Measurements from ENCODE around the gene ABCA10.
"Not testable (repeated sequence)": the region's sequence is repeated elsewhere in the genome, so short reads cannot be mapped to it uniquely, and the experiment has no call there.

Gene ABCA10

GRCh38 chr17:69188064-69188463, 40.6 kb downstream of the ABCA10 start:
- Histone ChIP-seq H3K9ac (ENCODE audit: low read depth, low read length) (no peak overlapping the region), H3K36me3 (ENCODE audit: insufficient read depth, low read depth, low read length) (no peaks in the 10 kb centered on the region), H3K4me3 (ENCODE audit: low read length) (no peak overlapping the region), H3K27me3 (ENCODE audit: insufficient read depth, low read length) (no peaks in the 10 kb centered on the region), H3K27ac (ENCODE audit: low read length) (no peak overlapping the region), H3K4me1 (ENCODE audit: insufficient read depth, low read length) (no peaks in the 10 kb centered on the region), H3K9me3 (ENCODE audit: insufficient read depth, low read depth, low read length) (no peaks in the 10 kb centered on the region)

DNA sequence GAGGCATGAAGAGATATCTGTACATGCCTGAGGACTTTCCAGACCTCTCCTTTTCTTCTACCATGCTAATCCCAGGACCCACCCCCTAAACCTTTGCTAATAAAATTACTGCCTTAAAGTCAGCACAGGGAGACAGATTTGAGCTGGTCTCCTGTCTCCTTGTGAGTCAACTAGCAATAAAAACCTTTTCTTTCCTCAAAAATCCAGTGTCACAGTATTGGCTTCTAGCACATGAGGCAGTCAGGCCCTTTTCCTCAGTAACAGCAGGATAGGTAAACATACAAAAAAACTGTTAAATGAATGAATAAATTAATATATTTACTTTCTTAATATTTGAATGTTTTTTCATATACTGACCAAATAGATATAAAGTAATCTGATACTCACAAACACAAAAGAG, 41.3 kb downstream of the ABCA10 start:
- Histone ChIP-seq H3K4me3 (ENCODE audit: low read length) (no peak overlapping the region), H3K27ac (ENCODE audit: low read length) (no peak overlapping the region), H3K4me1 (ENCODE audit: insufficient read depth, low read length) (no peaks in the 10 kb centered on the region), H3K9ac (ENCODE audit: low read depth, low read length) (no peak overlapping the region), H3K9me3 (ENCODE audit: insufficient read depth, low read depth, low read length) (no peaks in the 10 kb centered on the region), H3K36me3 (ENCODE audit: insufficient read depth, low read depth, low read length) (no peaks in the 10 kb centered on the region), H3K27me3 (ENCODE audit: insufficient read depth, low read length) (no peaks in the 10 kb centered on the region)

- Histone ChIP-seq H3K27ac (ENCODE audit: low read length) (no peak overlapping the region), H3K36me3 (ENCODE audit: insufficient read depth, low read depth, low read length) (no peaks in the 10 kb centered on the region), H3K4me1 (ENCODE audit: insufficient read depth, low read length) (no peaks in the 10 kb centered on the region), H3K9me3 (ENCODE audit: insufficient read depth, low read depth, low read length) (no peaks in the 10 kb centered on the region), H3K4me3 (ENCODE audit: low read length) (no peak overlapping the region), H3K9ac (ENCODE audit: low read depth, low read length) (no peak overlapping the region), H3K27me3 (ENCODE audit: insufficient read depth, low read length) (no peaks in the 10 kb centered on the region)
Observed at GRCh38 chr17:69179227-69179952, 49.2 kb downstream of the ABCA10 start.

DNA sequence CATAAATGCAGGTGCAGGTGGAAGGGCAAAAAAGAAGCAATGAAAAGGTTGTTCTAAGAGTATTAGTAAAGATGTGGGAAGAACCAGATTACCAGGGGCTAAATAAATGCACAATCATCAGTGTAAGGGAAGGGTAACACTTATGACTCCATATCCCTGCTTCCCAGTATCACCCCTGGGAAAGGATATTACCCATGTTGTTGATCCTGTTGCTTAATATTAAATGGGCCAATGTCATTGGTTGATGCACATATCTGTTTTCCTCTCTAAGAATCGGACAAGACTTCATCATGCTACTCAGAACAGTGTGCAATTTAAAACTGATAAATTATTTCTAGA, 52.2 kb downstream of the ABCA10 start:
- H3K4me1 ChIP-seq (ENCODE audit: insufficient read depth, low read length) = no peaks in the 10 kb centered on the region
- H3K9ac ChIP-seq (ENCODE audit: low read depth, low read length) = no peak overlapping the region
- H3K27ac ChIP-seq (ENCODE audit: low read length) = no peak overlapping the region
- no peaks in the 10 kb centered on the region for H3K9me3 ChIP-seq (ENCODE audit: insufficient read depth, low read depth, low read length)
- no peak overlapping the region for H3K4me3 ChIP-seq (ENCODE audit: low read length)
- no peaks in the 10 kb centered on the region for H3K36me3 ChIP-seq (ENCODE audit: insufficient read depth, low read depth, low read length)
- no peaks in the 10 kb centered on the region for H3K27me3 ChIP-seq (ENCODE audit: insufficient read depth, low read length)

- Histone ChIP-seq H3K27ac (ENCODE audit: low read length) (no peak overlapping the region), H3K36me3 (ENCODE audit: insufficient read depth, low read depth, low read length) (no peaks in the 10 kb centered on the region), H3K9me3 (ENCODE audit: insufficient read depth, low read depth, low read length) (no peaks in the 10 kb centered on the region), H3K4me3 (ENCODE audit: low read length) (no peak overlapping the region), H3K4me1 (ENCODE audit: insufficient read depth, low read length) (no peaks in the 10 kb centered on the region), H3K9ac (ENCODE audit: low read depth, low read length) (no peak overlapping the region), H3K27me3 (ENCODE audit: insufficient read depth, low read length) (no peaks in the 10 kb centered on the region)
Observed at GRCh38 chr17:69175625-69176456, 52.8 kb downstream of the ABCA10 start.

GRCh38 chr17:69175262-69175624, 53.4 kb downstream of the ABCA10 start:
- no peak overlapping the region for H3K4me3 ChIP-seq (ENCODE audit: low read length)
- H3K9me3 ChIP-seq (ENCODE audit: insufficient read depth, low read depth, low read length) = no peaks in the 10 kb centered on the region
- no peaks in the 10 kb centered on the region for H3K4me1 ChIP-seq (ENCODE audit: insufficient read depth, low read length)
- H3K27ac ChIP-seq (ENCODE audit: low read length) = no peak overlapping the region
- H3K27me3 ChIP-seq (ENCODE audit: insufficient read depth, low read length) = no peaks in the 10 kb centered on the region
- no peaks in the 10 kb centered on the region for H3K36me3 ChIP-seq (ENCODE audit: insufficient read depth, low read depth, low read length)
- H3K9ac ChIP-seq (ENCODE audit: low read depth, low read length) = no peak overlapping the region

GRCh38 chr17:69173118-69173517, 55.5 kb downstream of the ABCA10 start:
- Histone ChIP-seq H3K4me3 (ENCODE audit: low read length) (no peak overlapping the region), H3K4me1 (ENCODE audit: insufficient read depth, low read length) (no peaks in the 10 kb centered on the region), H3K9ac (ENCODE audit: low read depth, low read length) (no peak overlapping the region), H3K27ac (ENCODE audit: low read length) (no peak overlapping the region), H3K36me3 (ENCODE audit: insufficient read depth, low read depth, low read length) (no peaks in the 10 kb centered on the region), H3K9me3 (ENCODE audit: insufficient read depth, low read depth, low read length) (no peaks in the 10 kb centered on the region), H3K27me3 (ENCODE audit: insufficient read depth, low read length) (no peaks in the 10 kb centered on the region)

GRCh38 chr17:69170377-69170776, 58.2 kb downstream of the ABCA10 start:
- H3K36me3 ChIP-seq (ENCODE audit: insufficient read depth, low read depth, low read length) = no peaks in the 10 kb centered on the region
- no peaks in the 10 kb centered on the region for H3K9me3 ChIP-seq (ENCODE audit: insufficient read depth, low read depth, low read length)
- H3K27me3 ChIP-seq (ENCODE audit: insufficient read depth, low read length) = no peaks in the 10 kb centered on the region
- no peak overlapping the region for H3K9ac ChIP-seq (ENCODE audit: low read depth, low read length)
- no peak overlapping the region for H3K4me3 ChIP-seq (ENCODE audit: low read length)
- H3K4me1 ChIP-seq (ENCODE audit: insufficient read depth, low read length) = no peaks in the 10 kb centered on the region
- no peak overlapping the region for H3K27ac ChIP-seq (ENCODE audit: low read length)

DNA sequence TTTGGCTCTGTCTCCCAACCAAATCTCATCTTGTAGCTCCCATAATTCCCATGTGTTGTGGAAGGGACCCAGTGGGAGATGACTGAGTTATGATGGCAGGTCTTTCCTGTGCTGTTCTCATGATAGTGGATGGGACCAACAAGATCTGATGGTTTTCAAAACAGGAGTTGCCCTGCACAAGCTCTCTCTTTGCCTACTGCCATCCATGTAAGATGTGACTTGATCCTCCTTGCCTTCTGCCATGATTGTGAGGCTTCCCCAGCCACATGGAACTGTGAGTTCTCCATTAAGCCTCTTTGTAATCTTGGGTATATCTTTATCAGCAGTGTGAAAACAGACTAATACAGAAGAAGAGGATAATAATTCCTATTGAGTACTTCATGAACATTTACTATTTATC, 60.0 kb downstream of the ABCA10 start:
- H3K27me3 ChIP-seq (ENCODE audit: insufficient read depth, low read length); H3K4me1 ChIP-seq (ENCODE audit: insufficient read depth, low read length); H3K4me3 ChIP-seq (ENCODE audit: low read length); H3K27ac ChIP-seq (ENCODE audit: low read length); H3K9me3 ChIP-seq (ENCODE audit: insufficient read depth, low read depth, low read length); H3K36me3 ChIP-seq (ENCODE audit: insufficient read depth, low read depth, low read length); H3K9ac ChIP-seq (ENCODE audit: low read depth, low read length): not testable (repeated sequence)

- H3K9me3 ChIP-seq (ENCODE audit: insufficient read depth, low read depth, low read length) = no peaks in the 10 kb centered on the region
- H3K36me3 ChIP-seq (ENCODE audit: insufficient read depth, low read depth, low read length) = no peaks in the 10 kb centered on the region
- H3K27ac ChIP-seq (ENCODE audit: low read length) = no peak overlapping the region
- H3K27me3 ChIP-seq (ENCODE audit: insufficient read depth, low read length) = no peaks in the 10 kb centered on the region
- H3K4me1 ChIP-seq (ENCODE audit: insufficient read depth, low read length) = no peaks in the 10 kb centered on the region
- H3K9ac ChIP-seq (ENCODE audit: low read depth, low read length) = no peak overlapping the region
- H3K4me3 ChIP-seq (ENCODE audit: low read length) = no peak overlapping the region
Observed at GRCh38 chr17:69166957-69167356, 61.7 kb downstream of the ABCA10 start.

GRCh38 chr17:69164206-69164605, 64.4 kb downstream of the ABCA10 start:
- no peak overlapping the region for H3K27ac ChIP-seq (ENCODE audit: low read length)
- no peaks in the 10 kb centered on the region for H3K36me3 ChIP-seq (ENCODE audit: insufficient read depth, low read depth, low read length)
- no peak overlapping the region for H3K9ac ChIP-seq (ENCODE audit: low read depth, low read length)
- H3K9me3 ChIP-seq (ENCODE audit: insufficient read depth, low read depth, low read length) = no peaks in the 10 kb centered on the region
- H3K4me1 ChIP-seq (ENCODE audit: insufficient read depth, low read length) = no peaks in the 10 kb centered on the region
- H3K4me3 ChIP-seq (ENCODE audit: low read length) = no peak overlapping the region
- H3K27me3 ChIP-seq (ENCODE audit: insufficient read depth, low read length) = no peaks in the 10 kb centered on the region

DNA sequence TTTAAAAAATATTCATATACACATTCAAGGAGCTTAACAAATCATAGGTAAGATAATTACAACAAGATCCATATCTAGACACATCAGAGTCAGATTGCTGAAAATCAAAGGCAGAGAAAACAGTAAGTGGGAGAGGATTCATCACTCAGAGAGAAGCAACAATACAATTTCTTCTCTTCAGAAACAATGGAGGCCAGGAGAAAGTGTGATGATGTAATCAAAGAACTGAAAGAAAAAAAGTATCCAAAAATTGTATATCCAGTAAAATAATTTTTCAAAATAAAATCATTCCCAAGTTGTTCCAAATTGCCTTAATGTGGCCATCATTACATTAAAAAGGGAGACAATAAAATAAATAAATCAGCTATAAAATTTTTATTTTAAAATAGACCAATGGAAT, 69.2 kb downstream of the ABCA10 start:
- no peaks in the 10 kb centered on the region for H3K27me3 ChIP-seq (ENCODE audit: insufficient read depth, low read length)
- H3K9me3 ChIP-seq (ENCODE audit: insufficient read depth, low read depth, low read length) = no peaks in the 10 kb centered on the region
- H3K36me3 ChIP-seq (ENCODE audit: insufficient read depth, low read depth, low read length) = no peaks in the 10 kb centered on the region
- no peaks in the 10 kb centered on the region for H3K4me1 ChIP-seq (ENCODE audit: insufficient read depth, low read length)
- no peak overlapping the region for H3K4me3 ChIP-seq (ENCODE audit: low read length)
- no peak overlapping the region for H3K27ac ChIP-seq (ENCODE audit: low read length)
- H3K9ac ChIP-seq (ENCODE audit: low read depth, low read length) = no peak overlapping the region
